K562 (cell line): Measurements from ENCODE around the gene PLCB3. TPM values are rescaled to one million over a fixed set of nuclear protein-coding genes. Genes with fewer than 3 reads are reported as not detected.
A peak's percentile ranks its signal among the peaks of the same experiment; 100 is the strongest.

ENCODE experiments used
- CBFA2T3 ChIP-seq: fragments of 450-650 bp; IDR thresholded peaks from 2 replicates; pipeline ENCODE4 v1.6.1; 2017
- CBX1 ChIP-seq: sonication (generic); IDR thresholded peaks from 2 replicates; pipeline ENCODE4 v1.6.1; 2016; ENCODE audit warnings: antibody characterized with exemption, low read depth, mild to moderate bottlenecking
- CBX8 ChIP-seq: fragments of 200-600 bp; sonication (generic); IDR thresholded peaks from 2 replicates; pipeline ENCODE4 v1.6.1; 2012; ENCODE audit warnings: borderline replicate concordance, mixed run types, low read depth, mild to moderate bottlenecking, moderate library complexity, mixed read lengths, low read length, control low read depth, inconsistent platforms; ENCODE audit not compliant: poor library complexity, severe bottlenecking; ENCODE audit errors: extremely low read depth
- COPS2 ChIP-seq: fragments of 450-650 bp; conservative IDR thresholded peaks from 2 replicates; pipeline ENCODE4 v1.6.1; 2016; ENCODE audit warnings: mild to moderate bottlenecking, moderate library complexity
- HDAC2 ChIP-seq: fragments of 450-650 bp; IDR thresholded peaks from 2 replicates; pipeline ENCODE4 v1.6.1; 2016; ENCODE audit warnings: mild to moderate bottlenecking
- HSF4 ChIP-seq: fragments of 250-450 bp; sonication (Bioruptor Pico); IDR thresholded peaks from 2 replicates; pipeline ENCODE4 v2.1.2; 2022; ENCODE audit warnings: mild to moderate bottlenecking, moderate library complexity, borderline replicate concordance
- IFI16 ChIP-seq: fragments of 250-450 bp; sonication (Bioruptor Pico); IDR thresholded peaks from 2 replicates; pipeline ENCODE4 v2.1.2; 2022; ENCODE audit warnings: mild to moderate bottlenecking, inconsistent platforms
- IRF2 ChIP-seq: sonication (generic); formaldehyde crosslinking; IDR thresholded peaks from 2 replicates; pipeline ENCODE4 v1.8.1; 2022; ENCODE audit warnings: mild to moderate bottlenecking, missing genetic modification reagents
- PCBP1 ChIP-seq: fragments of 200-400 bp; formaldehyde crosslinking; IDR thresholded peaks from 2 replicates; pipeline ENCODE4 v1.6.1; 2018; ENCODE audit warnings: mild to moderate bottlenecking, low read depth, low read length; ENCODE audit not compliant: poor library complexity, severe bottlenecking
- PHB2 ChIP-seq: fragments of 450-650 bp; IDR thresholded peaks from 2 replicates; pipeline ENCODE4 v1.6.1; 2017; ENCODE audit warnings: low read depth
- PHF8 ChIP-seq: fragments of 200-600 bp; sonication (generic); IDR thresholded peaks from 2 replicates; pipeline ENCODE4 v1.6.1; 2012; ENCODE audit warnings: mixed run types, mild to moderate bottlenecking, inconsistent platforms, low read length, moderate library complexity, borderline replicate concordance
- SNRNP70 ChIP-seq: fragments of 200-400 bp; formaldehyde crosslinking; optimal IDR thresholded peaks from 2 replicates; pipeline ENCODE3; 2017; ENCODE audit warnings: low read depth, low read length
- TARDBP ChIP-seq: fragments of 450-650 bp; IDR thresholded peaks from 2 replicates; pipeline ENCODE4 v1.6.1; 2016
- TEAD4 ChIP-seq, 2 experiments: sonication (generic) in 1 of 2; formaldehyde crosslinking in 1 of 2; IDR thresholded peaks; 2 replicates each; pipeline versions ENCODE4 v1.6.1 to v1.8.0; 2012 to 2022; ENCODE audit warnings: borderline replicate concordance in 1 of 2, inconsistent platforms in 1 of 2, low read length in 1 of 2, mild to moderate bottlenecking in 1 of 2, missing genetic modification reagents in 1 of 2
- XRCC4 ChIP-seq: IDR thresholded peaks from one replicate; pipeline ENCODE4 v1.6.1; 2011; ENCODE audit not compliant: insufficient read depth, insufficient read length; ENCODE audit errors: extremely low read depth
- ZC3H8 ChIP-seq: fragments of 450-650 bp; IDR thresholded peaks from 2 replicates; pipeline ENCODE4 v1.6.1; 2017
- ZNF584 ChIP-seq: fragments of 200-800 bp; sonication (Bioruptor generic); IDR thresholded peaks from 2 replicates; pipeline ENCODE4 v1.6.1; 2016; ENCODE audit warnings: low read depth, mild to moderate bottlenecking, missing genetic modification characterization, missing compliant biosample characterization
- polyA plus RNA-seq, 8 experiments: library from polyadenylated mRNA; depleted of rRNA in 4 of 8; stranded (reverse) in 5 of 8; unstranded in 3 of 8; fragments of >200 nt; fragmentation: Nextera tagmentation in 2 of 8; fragmentation: Illumina TruSeq in 1 of 8; extraction: Ambion mirVana in 2 of 8; extraction: Trizol in 1 of 8; gene quantifications; 2 replicates each; pipeline versions ENCODE4 v1.2.1 to v1.2.3, GENCODE V29; 2011 to 2014; ENCODE audit warnings: inconsistent platforms in 1 of 8, missing spikeins in 1 of 8
- total RNA-seq, 7 experiments: library from RNA; depleted of rRNA in 6 of 7; stranded (reverse); fragments of >200 nt in 6 of 7; fragmentation: Illumina TruSeq in 2 of 7; extraction: Trizol in 2 of 7; gene quantifications; 2 replicates each; pipeline versions ENCODE4 v1.2.1 to v1.2.3, GENCODE V29; 2011 to 2021; ENCODE audit warnings: low replicate concordance in 1 of 7
- TF ChIP-seq, protein P1 (sequence below): fragments of 250-450 bp; sonication (Bioruptor Pico); IDR thresholded peaks from 2 replicates; pipeline ENCODE4 v1.5.0; 2021; ENCODE audit warnings: mild to moderate bottlenecking, borderline replicate concordance
- TF ChIP-seq, protein P2 (sequence below): fragments of 450-650 bp; IDR thresholded peaks from 2 replicates; pipeline ENCODE4 v1.6.1; 2017; ENCODE audit warnings: mild to moderate bottlenecking, moderate library complexity
- TF ChIP-seq, protein P3 (sequence below): fragments of 450-650 bp; formaldehyde crosslinking; IDR thresholded peaks from 2 replicates; pipeline ENCODE4 v1.4.0; 2022; ENCODE audit warnings: mild to moderate bottlenecking, moderate library complexity
- TF ChIP-seq, protein P4 (sequence below), 2 experiments: fragments of 200-800 bp in 1 of 2; sonication (Bioruptor generic) in 1 of 2; sonication (generic) in 1 of 2; formaldehyde crosslinking in 1 of 2; IDR thresholded peaks in 1 of 2; conservative IDR thresholded peaks in 1 of 2; 2 replicates each; pipeline versions ENCODE4 v1.5.0 to v1.6.1; 2016 to 2020; ENCODE audit warnings: missing compliant biosample characterization in 1 of 2, missing genetic modification characterization in 1 of 2, missing genetic modification reagents in 1 of 2

The PLCB3 gene
- total and polyA plus RNA-seq, 9 of the 15 experiments (the other 6 are each of a cell fraction or from before 2014, with no cell fraction given) = 0.31 to 44.8 (median 14.6) TPM

DNA sequence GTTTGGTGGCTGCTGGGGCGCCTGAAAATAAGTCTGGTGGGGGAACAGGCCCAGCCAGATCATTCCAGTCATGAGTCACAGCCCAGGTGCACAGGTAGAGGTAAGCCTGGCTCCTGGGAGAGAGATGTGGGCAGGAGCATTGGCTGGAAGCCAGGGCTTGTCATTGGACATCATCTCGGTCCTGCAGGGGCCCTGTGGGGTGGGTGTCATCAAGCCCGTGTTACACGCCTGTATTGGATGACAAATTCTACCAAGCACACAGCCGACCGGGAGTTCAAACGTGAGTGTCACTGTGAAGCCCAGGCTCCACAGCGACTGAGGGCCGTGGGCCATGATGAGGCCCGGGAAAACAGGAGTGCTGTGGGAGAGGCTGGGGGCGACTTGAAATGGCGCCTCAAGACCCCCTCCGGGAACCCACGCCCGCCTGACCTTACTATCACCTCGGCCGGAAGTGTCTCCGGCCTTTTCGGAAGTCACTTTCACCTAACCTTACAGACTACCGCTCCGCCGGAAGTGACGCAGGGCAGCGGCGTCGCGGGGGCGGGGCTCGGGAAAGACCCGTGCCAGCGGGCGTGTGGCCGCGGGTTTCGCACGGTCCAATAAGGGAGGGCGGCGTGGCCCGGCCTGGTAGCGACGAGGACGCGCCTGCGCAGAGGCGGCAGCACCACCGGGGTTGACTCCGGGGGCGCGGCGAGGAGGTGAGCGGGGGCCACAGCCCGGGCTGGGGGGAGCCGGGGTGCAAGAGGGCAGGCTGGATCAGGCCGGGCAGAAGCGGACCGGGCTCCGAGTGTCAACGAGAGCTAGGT, 10.7 kb upstream of the PLCB3 start, which contains the start of gene FKBP2 (continued):
- TF ChIP-seq TARDBP = no peak; the same call in 1 of the 2 replicates
- no peak for TF ChIP-seq XRCC4
- no peak for TF ChIP-seq COPS2
- TF ChIP-seq TEAD4 (IDR thresholded peaks at IDR 0.05; ENCODE audit: low read length) = peak; percentile 15; the same call in 1 of the 2 replicates
- TF ChIP-seq TEAD4 (CRISPR knock-in tag; IDR thresholded peaks at IDR 0.05; ENCODE audit: borderline replicate concordance) = no peak
- no peak for TF ChIP-seq ZC3H8
- TF ChIP-seq, protein P1, sequence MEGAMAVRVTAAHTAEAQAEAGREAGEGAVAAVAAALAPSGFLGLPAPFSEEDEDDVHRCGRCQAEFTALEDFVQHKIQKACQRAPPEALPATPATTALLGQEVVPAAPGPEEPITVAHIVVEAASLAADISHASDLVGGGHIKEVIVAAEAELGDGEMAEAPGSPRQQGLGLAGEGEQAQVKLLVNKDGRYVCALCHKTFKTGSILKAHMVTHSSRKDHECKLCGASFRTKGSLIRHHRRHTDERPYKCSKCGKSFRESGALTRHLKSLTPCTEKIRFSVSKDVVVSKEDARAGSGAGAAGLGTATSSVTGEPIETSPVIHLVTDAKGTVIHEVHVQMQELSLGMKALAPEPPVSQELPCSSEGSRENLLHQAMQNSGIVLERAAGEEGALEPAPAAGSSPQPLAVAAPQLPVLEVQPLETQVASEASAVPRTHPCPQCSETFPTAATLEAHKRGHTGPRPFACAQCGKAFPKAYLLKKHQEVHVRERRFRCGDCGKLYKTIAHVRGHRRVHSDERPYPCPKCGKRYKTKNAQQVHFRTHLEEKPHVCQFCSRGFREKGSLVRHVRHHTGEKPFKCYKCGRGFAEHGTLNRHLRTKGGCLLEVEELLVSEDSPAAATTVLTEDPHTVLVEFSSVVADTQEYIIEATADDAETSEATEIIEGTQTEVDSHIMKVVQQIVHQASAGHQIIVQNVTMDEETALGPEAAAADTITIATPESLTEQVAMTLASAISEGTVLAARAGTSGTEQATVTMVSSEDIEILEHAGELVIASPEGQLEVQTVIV (CRISPR knock-in tag) = no peak
- no peak for TF ChIP-seq CBX8
- peak; percentile 4; the same call in 1 of the 2 replicates for TF ChIP-seq CBFA2T3
- TF ChIP-seq ZNF584 (CRISPR knock-in tag) = 0 out of 2 replicates have a peak, but pooled peaks have one; percentile 51
- TF ChIP-seq HSF4 (CRISPR knock-in tag) = no peak
- no peak for TF ChIP-seq IRF2 (CRISPR knock-in tag)
- TF ChIP-seq, protein P2, sequence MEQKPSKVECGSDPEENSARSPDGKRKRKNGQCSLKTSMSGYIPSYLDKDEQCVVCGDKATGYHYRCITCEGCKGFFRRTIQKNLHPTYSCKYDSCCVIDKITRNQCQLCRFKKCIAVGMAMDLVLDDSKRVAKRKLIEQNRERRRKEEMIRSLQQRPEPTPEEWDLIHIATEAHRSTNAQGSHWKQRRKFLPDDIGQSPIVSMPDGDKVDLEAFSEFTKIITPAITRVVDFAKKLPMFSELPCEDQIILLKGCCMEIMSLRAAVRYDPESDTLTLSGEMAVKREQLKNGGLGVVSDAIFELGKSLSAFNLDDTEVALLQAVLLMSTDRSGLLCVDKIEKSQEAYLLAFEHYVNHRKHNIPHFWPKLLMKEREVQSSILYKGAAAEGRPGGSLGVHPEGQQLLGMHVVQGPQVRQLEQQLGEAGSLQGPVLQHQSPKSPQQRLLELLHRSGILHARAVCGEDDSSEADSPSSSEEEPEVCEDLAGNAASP = no peak
- peak; percentile 88; the same call in 1 of the 2 replicates for TF ChIP-seq PHF8
- 0 out of 2 replicates have a peak, but pooled peaks have one; percentile 26 for TF ChIP-seq HDAC2
- TF ChIP-seq IFI16 = no peak
- TF ChIP-seq, protein P3, sequence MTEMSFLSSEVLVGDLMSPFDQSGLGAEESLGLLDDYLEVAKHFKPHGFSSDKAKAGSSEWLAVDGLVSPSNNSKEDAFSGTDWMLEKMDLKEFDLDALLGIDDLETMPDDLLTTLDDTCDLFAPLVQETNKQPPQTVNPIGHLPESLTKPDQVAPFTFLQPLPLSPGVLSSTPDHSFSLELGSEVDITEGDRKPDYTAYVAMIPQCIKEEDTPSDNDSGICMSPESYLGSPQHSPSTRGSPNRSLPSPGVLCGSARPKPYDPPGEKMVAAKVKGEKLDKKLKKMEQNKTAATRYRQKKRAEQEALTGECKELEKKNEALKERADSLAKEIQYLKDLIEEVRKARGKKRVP (CRISPR knock-in tag) = 0 out of 2 replicates have a peak, but pooled peaks have one; percentile 5
- TF ChIP-seq, protein P4, sequence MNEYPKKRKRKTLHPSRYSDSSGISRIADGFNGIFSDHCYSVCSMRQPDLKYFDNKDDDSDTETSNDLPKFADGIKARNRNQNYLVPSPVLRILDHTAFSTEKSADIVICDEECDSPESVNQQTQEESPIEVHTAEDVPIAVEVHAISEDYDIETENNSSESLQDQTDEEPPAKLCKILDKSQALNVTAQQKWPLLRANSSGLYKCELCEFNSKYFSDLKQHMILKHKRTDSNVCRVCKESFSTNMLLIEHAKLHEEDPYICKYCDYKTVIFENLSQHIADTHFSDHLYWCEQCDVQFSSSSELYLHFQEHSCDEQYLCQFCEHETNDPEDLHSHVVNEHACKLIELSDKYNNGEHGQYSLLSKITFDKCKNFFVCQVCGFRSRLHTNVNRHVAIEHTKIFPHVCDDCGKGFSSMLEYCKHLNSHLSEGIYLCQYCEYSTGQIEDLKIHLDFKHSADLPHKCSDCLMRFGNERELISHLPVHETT (CRISPR knock-in tag; conservative IDR thresholded peaks at IDR 0.05 in 1 of 2, IDR thresholded peaks at IDR 0.05 in 1 of 2) = peak in 1 of 2 experiments; percentile 97; a peak in 2 of 4 replicates
- TF ChIP-seq PHB2 = no peak
- no peak for TF ChIP-seq SNRNP70
- TF ChIP-seq PCBP1 = no peak
- TF ChIP-seq CBX1 = 0 out of 2 replicates have a peak, but pooled peaks have one; percentile 47
